MCF 10A (cell line): ENCODE measurements around the gene IL13RA1. TPM values are rescaled to one million over a fixed set of nuclear protein-coding genes. Genes with fewer than 3 reads are reported as not detected.
A peak's percentile ranks its signal among the peaks of the same experiment; 100 is the strongest.

Experiments
- BruUV-seq: library from RNA; stranded (reverse); fragments of 400-500 nt; replicated peaks from 2 replicates; lab custom pipeline; 2021; lab: Mats Ljungman, UMichigan
- CTCF ChIA-PET: fragments of 300-600 bp; sonication (Branson Sonifier 250); formaldehyde crosslinking; extraction: SDS; loops from one replicate; lab custom pipeline; 2021; ENCODE audit warnings: antibody characterized with exemption, inconsistent platforms; lab: Yijun Ruan, JAX
- POLR2A ChIA-PET: fragments of 300-600, 350-650 bp; sonication (Branson Sonifier 250); formaldehyde crosslinking; extraction: SDS; loops from one replicate; lab custom pipeline; 2020; ENCODE audit warnings: antibody characterized with exemption, inconsistent platforms; lab: Yijun Ruan, JAX
- DNase-seq: peaks from one replicate; pipeline ENCODE4 v3.0.0-alpha.2; 2018; ENCODE audit not compliant: unreplicated experiment
- H3K27ac Mint-ChIP-seq: one replicate; pipeline ENCODE4 v1.8.0; 2022; ENCODE audit warnings: mild to moderate bottlenecking, low read depth, mixed read lengths; ENCODE audit not compliant: unreplicated experiment
- H3K27me3 Mint-ChIP-seq: one replicate; pipeline ENCODE4 v1.8.0; 2022; ENCODE audit warnings: mixed read lengths; ENCODE audit not compliant: insufficient read depth, unreplicated experiment
- H3K36me3 Mint-ChIP-seq: one replicate; pipeline ENCODE4 v1.8.0; 2022; ENCODE audit warnings: mild to moderate bottlenecking, moderate library complexity, mixed read lengths; ENCODE audit not compliant: insufficient read depth, unreplicated experiment
- H3K4me1 Mint-ChIP-seq: one replicate; pipeline ENCODE4 v1.8.0; 2022; ENCODE audit warnings: mixed read lengths; ENCODE audit not compliant: insufficient read depth, unreplicated experiment
- H3K4me3 Mint-ChIP-seq: one replicate; pipeline ENCODE4 v1.8.0; 2022; ENCODE audit warnings: mild to moderate bottlenecking, moderate library complexity, mixed read lengths; ENCODE audit not compliant: unreplicated experiment
- H3K9me3 Mint-ChIP-seq: one replicate; pipeline ENCODE4 v1.8.0; 2022; ENCODE audit warnings: mixed read lengths; ENCODE audit not compliant: unreplicated experiment
- CTCF ChIP-seq: fragments of 200-600 bp; IDR thresholded peaks from one replicate; pipeline ENCODE4 v1.8.0; 2022; ENCODE audit warnings: antibody characterized with exemption, mild to moderate bottlenecking; ENCODE audit not compliant: unreplicated experiment
- intact Hi-C: fragments of 100-400 bp; cut with micrococcal nuclease; formaldehyde crosslinking; loops from 2 replicates; pipeline ENCODE4 v1.14.1; 2022
- total RNA-seq: library from RNA; stranded (reverse); gene quantifications from 2 replicates; pipeline ENCODE4 v1.2.3, GENCODE V29; 2022

IL13RA1 gene
- total RNA-seq, 1 experiment from 2014 or later = 27.4 TPM

- no peaks in the 10 kb centered on the region for H3K36me3 Mint-ChIP-seq
- intact Hi-C loops = no loop called here
- no peaks in the 10 kb centered on the region for H3K4me1 Mint-ChIP-seq
- H3K27me3 Mint-ChIP-seq = peaks cover 7% of the 10 kb centered on the region
- TF ChIP-seq CTCF = no peak
- BruUV-seq = no TSS peak
- no peak overlapping the region for H3K27ac Mint-ChIP-seq
- ChIA-PET POLR2A (no interaction called here), CTCF (interaction anchor here (0.6 kb wide), 1 partner anchor 54 kb away, joined by 3 read pairs; no protein-coding TSS in a partner anchor)
- no peaks in the 10 kb centered on the region for H3K9me3 Mint-ChIP-seq
- H3K4me3 Mint-ChIP-seq = no peak overlapping the region
- DNase-seq = no peak
Measured at GRCh38 chrX:118717678-118718391, 9.6 kb upstream of the IL13RA1 start.

GRCh38 chrX:118718737-118719136, 8.7 kb upstream of the IL13RA1 start:
- CTCF ChIA-PET = interaction anchor here (0.9 kb wide), 1 partner anchor 91 kb away, joined by 3 read pairs; no protein-coding TSS in a partner anchor
- intact Hi-C loops = no loop called here
- no peaks in the 10 kb centered on the region for H3K36me3 Mint-ChIP-seq

GRCh38 chrX:118720058-118720707, 7.2 kb upstream of the IL13RA1 start:
- Mint-ChIP-seq H3K27ac (no peak overlapping the region), H3K4me3 (no peak overlapping the region), H3K4me1 (peaks cover 11% of the 10 kb centered on the region), H3K36me3 (no peaks in the 10 kb centered on the region), H3K9me3 (no peaks in the 10 kb centered on the region), H3K27me3 (peaks cover 7% of the 10 kb centered on the region)
- ChIA-PET POLR2A (no interaction called here), CTCF (no interaction called here)
- BruUV-seq = no TSS peak
- no peak for DNase-seq
- no peak for TF ChIP-seq CTCF
- intact Hi-C loops = no loop called here

More at GRCh38 chrX:118718737-118719136, 8.7 kb upstream of the IL13RA1 start:
- BruUV-seq = no TSS peak
- DNase-seq = no peak
- POLR2A ChIA-PET = no interaction called here
- Mint-ChIP-seq H3K4me1 (peaks cover 4% of the 10 kb centered on the region), H3K4me3 (no peak overlapping the region), H3K27me3 (peaks cover 7% of the 10 kb centered on the region), H3K27ac (peak overlapping the region; percentile 61), H3K9me3 (no peaks in the 10 kb centered on the region)
- TF ChIP-seq CTCF = no peak

- Mint-ChIP-seq H3K27ac (peak overlapping the region; percentile 3), H3K36me3 (peaks cover 3% of the 10 kb centered on the region), H3K4me3 (no peak overlapping the region), H3K4me1 (peaks cover 18% of the 10 kb centered on the region), H3K27me3 (peaks cover 10% of the 10 kb centered on the region), H3K9me3 (no peaks in the 10 kb centered on the region)
- no TSS peak for BruUV-seq
- DNase-seq = no peak
- no peak for TF ChIP-seq CTCF
- ChIA-PET POLR2A (interaction anchor here (0.8 kb wide), 1 partner anchor 49 kb away, joined by 3 read pairs; no protein-coding TSS in a partner anchor), CTCF (interaction anchor here (0.5 kb wide), 1 partner anchor 23 kb away, joined by 3 read pairs; no protein-coding TSS in a partner anchor)
- intact Hi-C loops = no loop called here
Measured at GRCh38 chrX:118723376-118723775, 4.0 kb upstream of the IL13RA1 start.
